HPDE6-E6E7 (cell line): ENCODE measurements around the gene AGAP3.

Experiments
- DNase-seq: peaks from one replicate; pipeline ENCODE4 v3.0.0; 2011; ENCODE audit warnings: missing footprints; ENCODE audit errors: extremely low spot score

Gene AGAP3

GRCh38 chr7:151088019-151088855 lies 2.0 kb downstream of the AGAP3 start:
- no peak for DNase-seq

DNA sequence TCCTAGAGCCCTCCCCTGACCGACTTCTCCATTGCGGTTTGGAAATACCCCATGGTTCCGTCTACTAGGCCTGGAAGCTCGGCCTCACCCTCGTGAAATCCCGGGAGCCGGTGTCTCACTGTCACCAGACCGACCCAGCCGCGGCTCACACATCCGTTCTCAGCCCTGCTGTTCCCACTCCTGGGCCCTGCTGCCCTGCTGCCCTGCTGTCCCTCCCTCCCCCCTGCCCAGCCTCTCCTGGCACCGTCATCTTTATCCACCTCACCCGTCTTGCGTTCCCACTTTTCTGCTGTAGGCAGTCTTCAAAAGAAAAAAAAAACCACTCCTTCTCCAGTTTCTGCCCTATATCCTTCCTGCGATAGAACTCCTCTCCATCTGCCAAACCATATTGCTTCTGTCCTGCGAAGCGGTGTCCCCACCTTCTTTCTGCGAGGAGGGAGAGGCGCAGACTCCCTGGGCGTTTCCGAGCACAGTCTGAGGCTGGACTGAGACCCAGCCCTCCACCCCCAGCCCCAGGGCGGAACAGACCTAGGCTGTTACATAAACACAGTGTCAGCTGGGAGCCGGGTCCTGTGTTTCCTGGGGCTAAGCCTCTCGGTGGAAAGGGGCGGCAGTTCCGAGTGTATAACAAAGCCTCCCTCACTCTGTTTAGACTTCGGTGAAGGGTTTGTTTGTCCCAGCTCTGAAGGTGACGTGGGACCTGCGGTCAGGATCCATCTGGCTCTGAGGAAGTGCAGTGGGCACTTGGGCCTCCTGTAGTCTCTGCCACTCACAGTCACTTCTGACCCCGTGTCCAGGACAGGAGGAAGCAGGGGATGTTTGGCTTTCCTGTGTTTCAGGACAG lies 2.8 kb downstream of the AGAP3 start:
- no peak for DNase-seq

- no peak for DNase-seq
Measured at GRCh38 chr7:151089893-151090730, 3.8 kb downstream of the AGAP3 start.

- no peak for DNase-seq
Measured at GRCh38 chr7:151091003-151091402, 4.7 kb downstream of the AGAP3 start.

- DNase-seq: no peak
Measured at GRCh38 chr7:151091431-151091830, 5.2 kb downstream of the AGAP3 start.

DNA sequence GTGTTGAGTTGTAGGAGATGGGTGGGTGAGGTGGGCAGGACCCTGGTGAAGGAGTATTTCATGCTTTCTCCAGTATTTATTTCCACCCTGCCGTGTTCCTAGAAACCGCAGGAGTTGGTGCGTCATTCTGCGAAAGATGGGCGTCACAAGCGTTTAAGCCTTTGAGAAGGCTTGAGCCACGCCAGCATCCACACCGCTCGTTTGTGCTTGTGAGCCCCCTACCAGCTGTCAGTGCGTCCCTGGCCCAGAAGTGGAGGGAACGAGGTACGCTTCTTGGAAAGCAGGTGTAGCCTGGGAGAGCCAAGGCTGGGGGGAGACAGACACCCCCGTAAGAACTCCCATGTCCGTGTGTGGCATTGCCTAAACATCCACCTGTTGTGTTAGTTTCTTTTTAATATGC lies 5.7 kb downstream of the AGAP3 start:
- DNase-seq: no peak

DNA sequence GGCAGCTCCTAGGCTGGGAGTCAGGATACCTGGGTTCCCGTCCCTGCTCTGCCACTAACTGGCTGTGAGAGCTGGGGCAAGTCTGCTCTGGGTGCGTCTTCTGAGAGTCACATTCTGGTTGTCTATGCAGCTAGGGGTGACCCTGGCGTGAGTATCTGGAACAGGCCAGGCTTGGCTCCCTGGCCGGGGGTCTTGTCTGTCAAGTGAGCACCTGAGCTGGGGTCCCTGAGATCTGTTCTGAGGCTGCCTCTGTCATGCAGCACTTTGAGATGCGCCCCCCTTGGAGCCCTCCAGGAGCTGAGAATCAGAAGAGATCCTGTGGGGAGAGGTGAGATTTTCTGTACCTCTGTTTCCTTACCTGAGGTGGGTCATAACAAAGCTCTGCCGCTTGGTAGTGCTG lies 7.5 kb downstream of the AGAP3 start:
- DNase-seq: no peak

DNA sequence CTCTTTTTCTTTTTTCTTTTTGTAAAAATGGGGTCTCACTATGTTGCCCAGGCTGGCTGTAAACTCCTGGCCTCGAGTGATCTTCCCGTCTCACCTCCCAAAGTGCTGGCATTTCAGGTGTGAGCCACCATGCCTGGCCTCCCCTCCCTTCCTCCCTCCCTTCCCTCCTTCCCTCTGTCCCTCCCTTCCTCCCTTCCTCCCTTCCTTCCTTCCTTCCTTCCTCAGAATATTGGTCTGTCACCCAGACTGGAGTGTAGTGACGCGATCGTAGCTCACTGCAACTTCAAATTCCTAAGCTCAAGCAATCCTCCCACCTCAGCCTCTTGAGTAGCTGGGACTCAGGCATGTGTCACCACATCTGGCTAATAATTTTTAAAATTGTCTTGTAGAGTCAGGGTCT lies 8.4 kb downstream of the AGAP3 start:
- no peak for DNase-seq

DNA sequence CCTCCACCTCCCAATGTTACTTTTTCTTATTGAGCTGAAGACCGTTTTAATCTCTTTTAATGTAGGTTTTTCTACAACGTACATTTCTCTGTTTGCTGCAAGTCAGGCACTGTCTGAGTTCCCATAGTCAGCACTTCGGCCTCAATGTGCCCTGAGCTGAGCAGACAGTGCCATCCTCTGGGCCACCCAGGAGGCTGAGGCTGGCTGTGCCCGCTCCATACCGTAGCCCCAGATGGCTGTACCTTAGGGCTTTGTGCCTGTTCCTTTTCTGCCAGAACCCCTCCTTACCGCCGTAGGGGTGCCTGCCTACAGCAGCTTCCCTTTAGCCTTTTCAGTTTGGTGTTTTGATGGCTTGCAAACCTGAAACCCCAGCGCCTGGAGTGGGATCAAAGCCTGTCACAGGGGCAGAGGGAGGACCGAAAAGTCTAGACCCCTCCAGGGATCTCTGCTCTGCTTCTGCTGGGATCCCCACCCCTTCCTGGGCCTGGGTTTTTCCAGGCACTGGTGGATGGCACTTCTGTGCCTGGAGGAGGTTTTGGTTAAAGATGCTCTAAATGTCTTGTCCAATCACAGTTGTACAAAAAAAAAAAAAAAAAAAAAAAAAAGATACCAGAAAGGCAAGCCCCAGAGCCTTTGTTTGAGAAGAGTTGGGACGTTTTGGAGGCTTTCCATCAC lies 9.0 kb downstream of the AGAP3 start:
- no peak for DNase-seq

GRCh38 chr7:151095828-151096475 lies 9.7 kb downstream of the AGAP3 start:
- no peak for DNase-seq

DNA sequence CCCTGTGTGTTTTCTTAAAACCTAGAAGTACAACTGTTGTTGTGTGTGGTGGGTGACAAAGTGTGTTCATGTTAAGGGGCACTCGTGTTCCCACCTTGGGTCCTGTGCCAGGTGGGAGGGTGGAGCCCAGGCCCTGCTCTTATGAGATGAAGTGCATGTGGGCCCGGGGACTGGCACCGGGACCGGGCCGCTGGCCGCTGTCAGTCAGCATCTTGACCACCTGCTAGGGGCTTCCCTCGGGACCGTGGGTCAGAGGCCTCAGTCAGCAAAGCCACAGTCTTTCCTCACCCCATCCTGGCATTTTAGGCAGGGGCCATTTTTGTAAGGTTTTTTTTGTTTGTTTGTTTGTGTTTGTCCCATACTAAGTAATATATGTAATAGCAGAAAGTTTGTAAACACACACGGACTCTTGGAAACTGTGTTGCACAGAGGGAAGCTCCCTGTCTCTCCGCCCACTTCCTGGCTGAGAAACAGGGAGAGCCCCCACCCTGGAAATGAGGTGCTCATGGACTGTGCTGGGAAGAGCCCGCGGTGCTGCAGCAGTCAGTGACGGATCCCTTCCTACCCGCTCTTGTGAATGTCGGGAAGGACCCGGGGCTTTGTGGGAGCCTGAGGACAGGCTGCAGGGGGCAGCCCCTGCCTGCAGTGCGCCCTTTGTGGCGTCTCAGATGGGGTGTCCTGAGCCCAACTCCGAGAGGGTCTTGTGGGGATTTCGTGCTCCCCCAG lies 13.4 kb downstream of the AGAP3 start:
- DNase-seq: no peak

DNA sequence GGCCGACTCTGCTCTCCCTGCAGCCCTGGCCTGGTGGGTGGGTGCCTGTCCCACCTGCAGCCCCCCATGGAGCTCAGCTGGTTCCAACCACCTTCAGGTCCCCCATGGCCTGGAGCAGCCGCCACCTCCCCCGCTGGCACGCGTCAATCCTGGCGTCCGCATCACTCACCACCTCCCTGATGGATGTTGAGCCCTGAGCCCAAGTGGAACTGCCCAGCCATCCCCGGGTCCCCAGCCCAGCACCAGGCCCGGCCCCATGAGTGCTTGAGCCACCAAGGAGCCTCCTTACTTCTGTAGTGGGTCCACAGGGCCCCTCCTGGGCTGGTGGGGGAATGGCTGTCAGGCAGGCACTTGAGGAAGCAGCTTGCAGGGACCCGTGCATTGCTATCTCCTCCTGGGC lies 14.6 kb downstream of the AGAP3 start:
- DNase-seq: no peak

DNA sequence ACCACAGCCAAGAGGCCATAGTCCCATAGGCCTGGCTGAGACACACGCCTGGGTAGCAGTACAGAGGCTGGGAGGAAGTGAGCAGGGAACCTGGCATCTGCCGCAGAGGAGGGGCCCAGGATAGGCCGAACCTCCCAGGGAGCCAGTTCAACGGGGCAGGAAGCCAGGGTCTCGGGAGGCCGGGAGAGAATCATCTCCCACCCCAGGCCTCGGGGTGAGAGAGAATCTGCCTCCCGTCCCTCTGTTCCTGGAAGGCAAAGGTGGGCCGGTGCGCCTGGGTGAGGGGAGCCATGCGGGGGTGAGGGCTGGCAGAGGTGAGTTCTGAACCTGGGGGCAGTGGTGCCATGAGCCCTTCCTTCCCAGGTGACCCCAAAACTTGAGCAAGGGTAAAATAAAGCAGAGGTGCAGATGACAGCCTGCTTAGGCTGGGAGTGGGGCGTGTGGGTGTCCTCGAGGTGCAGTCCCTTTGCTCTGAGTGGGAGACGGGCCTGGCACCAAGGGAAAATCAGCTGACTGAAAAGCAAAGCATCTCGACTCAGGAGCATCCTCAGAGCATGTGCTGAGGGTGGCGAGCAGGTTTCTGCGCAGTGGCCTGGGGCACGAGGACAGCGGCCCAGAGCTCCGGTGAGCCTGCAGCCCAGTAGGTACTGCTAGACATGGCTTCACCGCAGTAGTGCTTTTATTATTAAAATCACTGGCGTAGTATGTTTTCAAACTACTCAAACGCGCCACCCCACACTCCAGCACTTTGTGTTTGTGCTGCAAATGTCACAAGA lies 15.5 kb downstream of the AGAP3 start:
- no peak for DNase-seq

- no peak for DNase-seq
Measured at GRCh38 chr7:151102991-151103390, 16.7 kb downstream of the AGAP3 start.

DNA sequence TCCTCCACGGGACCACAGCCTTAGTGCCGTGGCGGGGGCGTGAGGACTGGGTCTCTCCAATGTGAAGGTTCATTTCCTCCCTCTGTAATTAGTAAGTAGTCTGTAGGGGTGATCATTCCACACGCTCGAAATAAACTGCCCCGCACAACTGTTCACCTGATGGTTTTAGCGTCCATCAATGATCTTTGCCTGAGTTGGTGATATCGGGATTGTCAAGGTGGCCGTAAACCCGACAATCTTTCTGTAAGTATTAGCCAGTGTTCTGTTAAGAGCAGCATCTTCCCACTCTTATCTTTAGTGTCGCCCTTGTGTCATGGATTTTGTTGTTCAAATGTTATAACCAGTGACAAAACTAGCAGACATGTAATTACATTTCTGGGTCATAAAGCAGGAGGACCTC lies 17.7 kb downstream of the AGAP3 start:
- DNase-seq: no peak

DNA sequence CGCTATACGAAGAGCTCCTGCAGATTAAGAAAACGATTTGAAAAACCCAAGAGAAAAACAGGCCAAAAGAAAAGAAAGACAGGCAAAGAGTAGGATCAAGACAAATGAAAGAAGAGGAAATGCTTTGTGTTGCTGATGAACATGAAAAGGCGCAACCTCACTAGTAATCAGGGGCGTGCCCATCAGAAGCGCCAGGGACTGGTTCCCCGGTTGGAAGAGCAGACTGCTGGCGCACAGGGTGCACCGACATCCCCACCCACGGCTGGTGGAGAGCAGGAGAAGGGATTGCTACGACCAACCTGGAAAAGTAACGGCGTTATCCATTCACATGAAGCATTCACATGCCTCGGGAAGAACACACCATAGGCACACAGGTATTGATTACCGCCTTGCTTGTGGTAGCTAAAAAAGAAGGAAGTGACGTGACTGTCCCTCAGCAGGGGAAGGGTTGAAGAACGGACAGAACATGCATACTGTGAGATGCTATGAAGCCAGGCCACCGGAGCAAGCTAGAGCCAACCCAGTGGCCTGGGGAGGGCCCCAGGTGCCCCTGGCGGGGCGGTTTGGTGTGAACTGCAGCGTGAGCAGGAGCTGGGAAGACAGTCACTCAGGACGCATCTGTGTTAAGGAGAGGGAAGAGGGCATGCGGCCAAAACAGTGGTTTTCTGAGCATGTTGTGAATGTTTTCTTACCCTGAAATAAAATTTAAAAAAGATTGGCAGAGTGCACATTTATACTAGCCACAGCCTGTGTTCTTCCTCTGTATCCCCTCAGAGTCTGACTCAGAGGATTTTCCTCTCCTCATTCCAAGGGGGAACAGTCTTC lies 18.3 kb downstream of the AGAP3 start:
- DNase-seq: no peak

DNA sequence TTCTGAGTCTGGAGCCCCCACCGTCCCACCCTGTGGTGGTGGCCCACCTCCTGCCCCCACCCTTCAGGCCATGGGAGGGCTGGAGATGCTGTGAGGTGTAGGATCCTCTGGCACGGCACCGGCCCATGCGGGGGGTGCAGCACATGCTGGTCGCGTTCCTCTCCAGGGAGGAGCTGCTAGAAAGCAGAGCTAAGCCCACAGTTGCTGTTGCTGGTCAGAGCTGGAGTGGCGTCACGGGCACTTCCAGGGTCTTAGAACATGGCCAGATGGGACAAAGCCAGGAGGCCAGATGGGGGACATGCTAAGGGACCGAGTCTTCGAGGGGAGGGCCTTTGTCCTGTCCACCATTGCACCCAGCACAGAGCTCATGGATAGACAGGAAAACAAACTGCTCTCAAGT lies 21.6 kb downstream of the AGAP3 start:
- no peak for DNase-seq
